Loucy (cell line): ENCODE measurements around the gene PHGDH.

ENCODE experiments used
- H2AFZ ChIP-seq: fragments of 200-600 bp; sonication (generic); 2 replicates; pipeline ENCODE4 v1.6.0; 2016; ENCODE audit warnings: antibody characterized with exemption, mild to moderate bottlenecking, low read length, moderate library complexity
- H3F3A ChIP-seq: fragments of 200-600 bp; 2 replicates; pipeline ENCODE4 v1.6.0; 2016; ENCODE audit warnings: antibody characterized with exemption, low read depth, mild to moderate bottlenecking
- H3K27me3 ChIP-seq: fragments of 200-600 bp; sonication (generic); 2 replicates; pipeline ENCODE4 v1.6.1; 2014; ENCODE audit warnings: low read length, mild to moderate bottlenecking; ENCODE audit not compliant: insufficient read depth, poor library complexity, severe bottlenecking
- H3K36me3 ChIP-seq: fragments of 200-600 bp; sonication (generic); 2 replicates; pipeline ENCODE4 v1.6.1; 2016; ENCODE audit warnings: low read length; ENCODE audit not compliant: insufficient read depth
- H3K4me1 ChIP-seq: fragments of 200-600 bp; sonication (generic); 2 replicates; pipeline ENCODE4 v1.5.1; 2014; ENCODE audit warnings: low read length, mild to moderate bottlenecking; ENCODE audit not compliant: insufficient read depth, poor library complexity, severe bottlenecking
- H3K4me2 ChIP-seq: fragments of 200-600 bp; sonication (generic); 2 replicates; pipeline ENCODE4 v1.6.0; 2014; ENCODE audit warnings: antibody characterized with exemption, low read length, low read depth, mild to moderate bottlenecking; ENCODE audit not compliant: poor library complexity, severe bottlenecking
- H3K4me3 ChIP-seq: fragments of 200-600 bp; sonication (generic); 2 replicates; pipeline ENCODE4 v1.5.1; 2014; ENCODE audit warnings: low read length, mild to moderate bottlenecking, mixed read lengths; ENCODE audit not compliant: poor library complexity, severe bottlenecking
- H3K79me2 ChIP-seq: fragments of 200-600 bp; sonication (generic); 2 replicates; pipeline ENCODE4 v1.6.1; 2014; ENCODE audit warnings: low read length; ENCODE audit not compliant: insufficient read depth
- H3K9ac ChIP-seq: fragments of 200-600 bp; sonication (generic); 2 replicates; pipeline ENCODE4 v1.6.0; 2014; ENCODE audit warnings: mild to moderate bottlenecking, low read depth, low read length, moderate library complexity; ENCODE audit not compliant: poor library complexity, severe bottlenecking
- H3K9me2 ChIP-seq: fragments of 200-600 bp; sonication (generic); replicated peaks from 2 replicates; pipeline ENCODE4 v1.6.1; 2016; ENCODE audit warnings: low read depth, low read length, mixed read lengths
- H3K9me3 ChIP-seq: fragments of 200-600 bp; sonication (generic); 2 replicates; pipeline ENCODE4 v1.6.1; 2014; ENCODE audit warnings: mild to moderate bottlenecking, antibody characterized with exemption, low read length, low read depth; ENCODE audit not compliant: insufficient read depth
- H4K20me1 ChIP-seq: fragments of 200-600 bp; sonication (generic); 2 replicates; pipeline ENCODE4 v1.6.0; 2014; ENCODE audit warnings: antibody characterized with exemption, low read length, mild to moderate bottlenecking; ENCODE audit not compliant: insufficient read depth, poor library complexity, severe bottlenecking
- EZH2phosphoT487 ChIP-seq: fragments of 200-600 bp; IDR thresholded peaks from 2 replicates; pipeline ENCODE4 v1.6.1; 2018; ENCODE audit warnings: antibody characterized with exemption, mild to moderate bottlenecking, moderate library complexity, borderline replicate concordance
- TF ChIP-seq, protein P1 (sequence below): fragments of 200-600 bp; sonication (generic); conservative IDR thresholded peaks from 2 replicates; pipeline ENCODE4 v1.5.1; 2014; ENCODE audit warnings: mild to moderate bottlenecking, antibody characterized with exemption, low read length

Gene PHGDH

DNA sequence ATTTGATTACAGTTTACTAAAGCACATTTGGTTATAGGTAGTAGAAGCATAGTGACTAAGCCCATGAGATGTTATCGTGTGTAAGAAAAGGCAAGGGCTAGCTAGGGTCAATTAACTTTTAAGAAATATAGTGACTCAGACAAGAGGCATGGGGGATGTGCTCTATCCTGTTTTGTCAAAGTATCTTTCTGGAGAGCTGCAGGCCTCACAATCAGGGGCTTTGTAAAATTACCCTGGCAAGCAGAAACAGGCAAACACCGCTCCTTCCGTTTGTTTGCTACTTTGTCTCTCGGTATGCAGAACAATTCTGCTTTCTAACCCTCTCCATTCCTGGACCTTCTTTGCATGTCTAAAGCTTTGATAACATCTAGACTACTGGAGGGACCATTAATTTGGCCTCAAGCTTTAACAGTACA lies 37.6 kb upstream of the PHGDH start:
- Histone ChIP-seq H3K79me2 (no peaks in the 10 kb centered on the region), H3K27me3 (no peaks in the 10 kb centered on the region), H3K9me2 (no peaks in the 10 kb centered on the region), H3K4me3 (no peak overlapping the region), H3F3A (no peaks in the 10 kb centered on the region), H3K9me3 (no peaks in the 10 kb centered on the region), H4K20me1 (no peaks in the 10 kb centered on the region), H3K4me1 (peaks cover 10% of the 10 kb centered on the region), H2AFZ (peak overlapping the region; percentile 88), H3K36me3 (no peaks in the 10 kb centered on the region), H3K9ac (no peak overlapping the region), H3K4me2 (peak overlapping the region; percentile 70)
- no peak for TF ChIP-seq EZH2phosphoT487
- TF ChIP-seq, protein P1, sequence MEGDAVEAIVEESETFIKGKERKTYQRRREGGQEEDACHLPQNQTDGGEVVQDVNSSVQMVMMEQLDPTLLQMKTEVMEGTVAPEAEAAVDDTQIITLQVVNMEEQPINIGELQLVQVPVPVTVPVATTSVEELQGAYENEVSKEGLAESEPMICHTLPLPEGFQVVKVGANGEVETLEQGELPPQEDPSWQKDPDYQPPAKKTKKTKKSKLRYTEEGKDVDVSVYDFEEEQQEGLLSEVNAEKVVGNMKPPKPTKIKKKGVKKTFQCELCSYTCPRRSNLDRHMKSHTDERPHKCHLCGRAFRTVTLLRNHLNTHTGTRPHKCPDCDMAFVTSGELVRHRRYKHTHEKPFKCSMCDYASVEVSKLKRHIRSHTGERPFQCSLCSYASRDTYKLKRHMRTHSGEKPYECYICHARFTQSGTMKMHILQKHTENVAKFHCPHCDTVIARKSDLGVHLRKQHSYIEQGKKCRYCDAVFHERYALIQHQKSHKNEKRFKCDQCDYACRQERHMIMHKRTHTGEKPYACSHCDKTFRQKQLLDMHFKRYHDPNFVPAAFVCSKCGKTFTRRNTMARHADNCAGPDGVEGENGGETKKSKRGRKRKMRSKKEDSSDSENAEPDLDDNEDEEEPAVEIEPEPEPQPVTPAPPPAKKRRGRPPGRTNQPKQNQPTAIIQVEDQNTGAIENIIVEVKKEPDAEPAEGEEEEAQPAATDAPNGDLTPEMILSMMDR: no peak

DNA sequence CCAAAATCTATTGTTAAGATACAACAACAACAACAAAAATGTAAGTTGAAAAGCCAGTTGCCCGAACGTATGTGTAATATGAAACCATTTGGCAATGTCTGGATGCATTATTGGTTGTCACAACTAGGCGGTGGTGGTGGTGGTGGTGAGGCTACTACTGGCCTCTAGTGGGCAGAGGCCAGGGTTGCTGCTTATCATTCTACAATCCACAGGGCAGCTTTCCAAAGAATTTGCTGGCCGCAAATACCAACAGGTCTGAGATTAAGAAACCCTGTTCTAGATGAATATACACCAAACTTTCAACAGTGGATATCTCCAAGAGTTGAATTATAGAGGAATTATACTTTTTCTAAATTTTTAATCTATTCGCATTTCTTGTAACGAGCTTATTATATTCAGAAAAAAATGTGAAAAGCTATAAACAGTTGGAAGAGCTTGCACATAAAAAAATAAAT lies 36.9 kb upstream of the PHGDH start:
- H3F3A ChIP-seq: no peaks in the 10 kb centered on the region
- no peaks in the 10 kb centered on the region for H3K36me3 ChIP-seq
- H3K9ac ChIP-seq: no peak overlapping the region
- peak overlapping the region; percentile 70 for H3K4me2 ChIP-seq
- no peaks in the 10 kb centered on the region for H3K9me3 ChIP-seq
- no peaks in the 10 kb centered on the region for H4K20me1 ChIP-seq
- no peaks in the 10 kb centered on the region for H3K27me3 ChIP-seq
- H3K4me1 ChIP-seq: peaks cover 10% of the 10 kb centered on the region
- no peak for TF ChIP-seq EZH2phosphoT487
- TF ChIP-seq, protein P1: peak; percentile 73
- H3K79me2 ChIP-seq: no peaks in the 10 kb centered on the region
- no peaks in the 10 kb centered on the region for H3K9me2 ChIP-seq
- H3K4me3 ChIP-seq: peak overlapping the region; percentile 68
- H2AFZ ChIP-seq: peak overlapping the region; percentile 88

DNA sequence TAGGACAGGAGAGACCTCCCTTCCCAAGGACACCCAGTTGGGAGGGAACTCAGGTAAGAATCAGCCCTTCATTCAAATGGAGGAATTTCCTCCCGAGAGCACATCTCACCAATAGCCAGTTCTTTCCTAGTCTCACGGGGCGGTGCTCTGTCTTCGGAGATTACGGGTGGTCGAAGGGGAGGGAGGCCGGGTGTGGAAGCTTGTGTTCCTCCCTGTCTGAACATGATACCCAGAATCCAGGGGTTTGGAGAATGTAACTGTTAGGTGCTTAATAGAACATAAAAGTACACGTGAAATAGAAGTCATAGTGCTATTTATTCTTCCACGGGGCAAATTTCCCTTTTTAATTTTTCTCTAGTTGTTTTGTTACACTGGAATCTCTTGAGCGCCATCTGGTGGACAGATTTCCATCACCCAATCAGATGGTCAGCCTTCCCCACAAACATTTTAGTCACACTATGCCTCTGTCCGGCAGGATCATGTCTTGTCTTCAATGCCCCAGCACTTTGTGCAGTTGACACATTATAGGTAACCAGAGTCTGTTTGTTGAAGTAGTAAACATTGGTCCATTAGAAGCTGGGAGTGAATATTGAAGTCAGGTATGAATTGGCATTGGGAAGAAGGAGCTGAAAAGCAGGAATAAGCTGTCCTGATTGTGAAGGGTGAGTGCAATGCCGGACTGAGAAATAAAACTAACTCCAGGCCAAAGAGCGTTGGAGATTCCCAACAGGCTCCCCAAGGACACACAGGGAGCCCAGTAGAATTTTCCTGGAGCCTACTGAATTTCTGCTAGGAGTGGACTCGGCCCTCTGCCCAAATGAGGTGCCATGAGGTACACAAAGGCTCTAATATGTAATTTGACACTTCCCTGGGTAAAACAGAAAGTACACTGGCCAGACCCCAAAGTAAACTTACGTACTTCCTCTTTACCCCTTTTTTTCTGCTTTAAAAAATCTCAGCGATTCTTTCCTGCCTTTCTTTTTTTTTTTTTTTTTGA lies 36.1 kb upstream of the PHGDH start:
- Histone ChIP-seq H3K79me2 (no peaks in the 10 kb centered on the region), H3K36me3 (no peaks in the 10 kb centered on the region), H3K9ac (no peak overlapping the region), H3F3A (no peaks in the 10 kb centered on the region), H3K4me1 (peaks cover 10% of the 10 kb centered on the region), H3K9me3 (no peaks in the 10 kb centered on the region), H3K4me3 (peak overlapping the region; percentile 68), H2AFZ (peak overlapping the region; percentile 88), H3K27me3 (no peaks in the 10 kb centered on the region), H4K20me1 (no peaks in the 10 kb centered on the region), H3K9me2 (no peaks in the 10 kb centered on the region), H3K4me2 (peak overlapping the region; percentile 70)
- TF ChIP-seq, protein P1: peak; percentile 93
- TF ChIP-seq EZH2phosphoT487: no peak
